Nephron (organoid): ENCODE results near the gene NUAK1.

ENCODE experiments used
- H3K27ac Mint-ChIP-seq, 3 experiments: 2 replicates each; pipeline ENCODE4 v1.8.0; 2020; ENCODE audit warnings: mixed read lengths in 3 of 3, mild to moderate bottlenecking in 2 of 3, moderate library complexity in 1 of 3
- H3K27me3 Mint-ChIP-seq: 2 replicates; pipeline ENCODE4 v1.8.0; 2021; ENCODE audit warnings: low read depth, mild to moderate bottlenecking, moderate library complexity, mixed read lengths
- H3K36me3 Mint-ChIP-seq: 2 replicates; pipeline ENCODE4 v1.8.0; 2020; ENCODE audit warnings: low read depth, mixed read lengths
- H3K4me1 Mint-ChIP-seq: 2 replicates; pipeline ENCODE4 v1.8.0; 2020; ENCODE audit warnings: mixed read lengths
- H3K4me3 Mint-ChIP-seq, 3 experiments: 2 replicates each; pipeline ENCODE4 v1.8.0; 2020; ENCODE audit warnings: mild to moderate bottlenecking in 3 of 3, mixed read lengths in 3 of 3, moderate library complexity in 2 of 3
- H3K9me3 Mint-ChIP-seq: 2 replicates; pipeline ENCODE4 v1.8.0; 2020; ENCODE audit warnings: mixed read lengths
- CTCF ChIP-seq, 3 experiments: fragments of 200-600 bp; sonication (generic); IDR thresholded peaks; one replicate each; pipeline ENCODE4 v1.5.0; 2021; ENCODE audit warnings: antibody characterized with exemption in 3 of 3; ENCODE audit not compliant: unreplicated experiment in 3 of 3

NUAK1 gene

GRCh38 chr12:106048016-106048415 lies 90.7 kb downstream of the NUAK1 start:
- no peaks in the 10 kb centered on the region for H3K9me3 Mint-ChIP-seq
- no peak for TF ChIP-seq CTCF (IDR thresholded peaks at IDR 0.05; ENCODE audit: unreplicated experiment in 3 of 3)
- no peaks in the 10 kb centered on the region for H3K27me3 Mint-ChIP-seq
- H3K36me3 Mint-ChIP-seq, result no peaks in the 10 kb centered on the region
- no peak overlapping the region for H3K4me3 Mint-ChIP-seq
- peaks cover 45% of the 10 kb centered on the region for H3K4me1 Mint-ChIP-seq
- H3K27ac Mint-ChIP-seq, result peak overlapping the region in 1 of 3 experiments; percentile 1

GRCh38 chr12:106046947-106047346 lies 91.8 kb downstream of the NUAK1 start:
- Mint-ChIP-seq H3K36me3 (no peaks in the 10 kb centered on the region), H3K4me3 (no peak overlapping the region), H3K27ac (peak overlapping the region in 1 of 3 experiments; percentile 18), H3K4me1 (peaks cover 45% of the 10 kb centered on the region), H3K27me3 (no peaks in the 10 kb centered on the region), H3K9me3 (no peaks in the 10 kb centered on the region)
- no peak for TF ChIP-seq CTCF (IDR thresholded peaks at IDR 0.05; ENCODE audit: unreplicated experiment in 3 of 3)

- TF ChIP-seq CTCF (IDR thresholded peaks at IDR 0.05; ENCODE audit: unreplicated experiment in 3 of 3), result no peak
- Mint-ChIP-seq H3K9me3 (no peaks in the 10 kb centered on the region), H3K4me3 (no peak overlapping the region), H3K27ac (peak overlapping the region in 1 of 3 experiments; percentile 18), H3K4me1 (peaks cover 40% of the 10 kb centered on the region), H3K36me3 (no peaks in the 10 kb centered on the region), H3K27me3 (peaks cover under 1% of the 10 kb centered on the region)
These were observed 92.4 kb downstream of the NUAK1 start for GRCh38 chr12:106046301-106046846.

- Mint-ChIP-seq H3K9me3 (no peaks in the 10 kb centered on the region), H3K27ac (peak overlapping the region in 2 of 3 experiments; percentile 26 to 77), H3K4me1 (peaks cover 43% of the 10 kb centered on the region), H3K4me3 (no peak overlapping the region), H3K36me3 (no peaks in the 10 kb centered on the region), H3K27me3 (peaks cover 5% of the 10 kb centered on the region)
- no peak for TF ChIP-seq CTCF (IDR thresholded peaks at IDR 0.05; ENCODE audit: unreplicated experiment in 3 of 3)
These were observed 93.5 kb downstream of the NUAK1 start for GRCh38 chr12:106045251-106045674.

GRCh38 chr12:106044773-106045172 lies 94.0 kb downstream of the NUAK1 start:
- TF ChIP-seq CTCF (IDR thresholded peaks at IDR 0.05; ENCODE audit: unreplicated experiment in 3 of 3), result no peak
- peaks cover 5% of the 10 kb centered on the region for H3K27me3 Mint-ChIP-seq
- no peaks in the 10 kb centered on the region for H3K36me3 Mint-ChIP-seq
- no peaks in the 10 kb centered on the region for H3K9me3 Mint-ChIP-seq
- no peak overlapping the region for H3K4me3 Mint-ChIP-seq
- peaks cover 43% of the 10 kb centered on the region for H3K4me1 Mint-ChIP-seq
- H3K27ac Mint-ChIP-seq, result peak overlapping the region in 2 of 3 experiments; percentile 61 to 77

- peaks cover 5% of the 10 kb centered on the region for H3K27me3 Mint-ChIP-seq
- no peaks in the 10 kb centered on the region for H3K36me3 Mint-ChIP-seq
- no peak for TF ChIP-seq CTCF (IDR thresholded peaks at IDR 0.05; ENCODE audit: unreplicated experiment in 3 of 3)
- no peak overlapping the region for H3K4me3 Mint-ChIP-seq
- peaks cover 37% of the 10 kb centered on the region for H3K4me1 Mint-ChIP-seq
- no peak overlapping the region for H3K27ac Mint-ChIP-seq
- H3K9me3 Mint-ChIP-seq, result no peaks in the 10 kb centered on the region
These were observed 96.7 kb downstream of the NUAK1 start for GRCh38 chr12:106042037-106042436.
